GM18508 (cell line): ENCODE results near the gene THBS1.

Source experiments
- ATAC-seq: cut with Tn5 transposase; IDR thresholded peaks from one replicate; pipeline ENCODE4 v1.9.1; 2021; ENCODE audit warnings: moderate number of reproducible peaks; ENCODE audit not compliant: insufficient read depth, unreplicated experiment

Gene THBS1

DNA sequence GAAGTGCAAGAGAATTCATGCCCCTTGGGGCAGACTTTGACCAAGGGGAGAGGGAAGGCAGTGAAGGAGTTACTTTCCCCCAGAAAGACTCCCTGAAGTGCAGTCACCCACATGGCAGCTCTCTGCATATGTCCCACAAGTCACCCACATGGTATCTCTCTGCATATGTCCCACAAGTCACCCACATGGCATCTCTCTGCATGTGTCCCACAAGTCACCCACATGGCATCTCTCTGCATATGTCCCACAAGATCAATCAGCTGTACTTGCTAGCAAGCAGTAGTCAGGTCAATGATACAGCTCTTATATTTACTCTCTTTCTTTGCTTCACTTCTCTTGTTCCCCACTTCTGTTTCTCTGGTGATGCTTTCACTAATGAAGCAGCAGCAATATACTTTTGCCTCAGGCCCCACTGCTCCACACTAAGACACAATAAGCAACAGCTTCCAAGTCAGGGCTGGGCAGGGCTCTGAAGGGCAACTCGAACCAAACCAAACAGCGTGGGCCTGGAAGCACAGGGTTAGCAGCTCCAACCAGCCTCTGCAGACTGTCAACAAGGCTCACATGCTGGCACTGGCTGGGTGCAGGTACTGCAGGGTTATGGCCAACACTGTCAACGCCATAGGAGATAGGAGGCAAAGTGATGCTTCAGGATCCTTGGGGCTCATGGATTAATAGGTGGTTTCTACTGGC, 46.7 kb downstream of the THBS1 start:
- ATAC-seq = no peak

DNA sequence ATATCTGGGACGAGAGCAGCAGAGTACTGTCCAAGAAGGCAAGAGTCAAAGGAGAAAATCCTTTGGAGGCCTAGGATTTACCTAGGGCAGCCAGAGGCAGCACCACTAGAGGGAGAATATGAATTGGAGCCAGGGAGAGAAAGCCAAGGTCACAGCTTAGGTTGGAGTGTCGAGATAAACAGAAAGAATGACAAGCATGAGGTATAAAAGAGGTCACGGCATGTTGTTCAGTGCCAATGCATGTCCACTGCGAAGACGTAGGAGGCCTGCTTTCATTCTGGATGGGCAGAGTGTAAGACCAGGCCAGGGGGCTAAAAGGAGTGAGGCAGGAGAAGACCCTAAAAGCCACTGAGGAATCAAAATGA, 47.2 kb downstream of the THBS1 start:
- ATAC-seq = no peak

DNA sequence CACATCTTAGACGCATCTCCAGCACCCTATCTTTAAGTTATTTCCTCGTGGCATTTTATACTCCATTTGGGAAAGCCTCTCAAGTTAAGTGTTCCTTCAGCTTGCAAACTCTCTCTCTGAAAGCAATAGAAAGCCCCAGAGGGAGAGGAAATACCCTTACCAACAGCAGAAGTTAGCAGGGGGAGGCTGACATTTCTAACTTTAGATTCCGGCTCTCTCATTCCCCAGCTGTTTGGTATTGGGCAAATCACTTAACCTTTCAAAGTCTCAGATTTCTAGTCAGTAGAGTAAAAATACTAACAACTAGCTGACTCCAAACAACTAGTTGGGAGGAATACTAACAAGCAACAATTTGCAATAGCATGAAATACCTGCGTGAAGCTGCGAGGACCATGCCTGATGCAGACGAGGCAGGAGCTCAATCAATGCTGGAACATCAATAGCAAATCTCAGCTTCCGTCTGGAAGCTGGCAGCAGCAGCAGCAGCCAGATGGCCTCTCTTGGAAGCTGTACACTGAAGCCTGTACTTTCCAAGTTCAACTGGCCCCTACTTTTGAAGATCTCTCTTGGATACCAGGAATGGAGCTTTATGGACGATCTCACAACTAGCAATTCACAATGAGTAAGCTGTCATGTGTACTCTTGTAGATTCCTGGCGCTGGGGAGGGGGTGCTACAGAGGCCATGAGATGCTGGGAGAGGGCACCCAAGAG, 47.8 kb downstream of the THBS1 start:
- no peak for ATAC-seq

DNA sequence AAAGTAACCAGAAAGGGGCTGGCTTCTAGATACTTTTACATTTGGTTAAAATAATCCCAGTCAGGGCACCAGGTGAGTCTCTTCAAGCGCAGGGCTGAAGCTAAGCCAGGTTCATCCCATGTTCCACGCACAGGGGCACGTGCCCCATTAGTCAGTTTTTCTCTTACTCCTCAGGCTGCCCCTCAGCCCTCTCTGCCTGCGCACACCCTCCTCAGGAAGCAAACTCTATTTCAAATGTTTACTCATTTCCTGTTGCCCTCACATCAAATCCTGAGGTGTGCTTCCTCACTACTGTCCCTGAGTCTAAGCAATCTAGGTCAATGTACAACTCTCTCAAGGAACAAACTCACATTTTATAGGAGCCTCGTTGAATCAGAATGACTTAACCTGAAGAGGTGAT, 48.5 kb downstream of the THBS1 start:
- no peak for ATAC-seq

DNA sequence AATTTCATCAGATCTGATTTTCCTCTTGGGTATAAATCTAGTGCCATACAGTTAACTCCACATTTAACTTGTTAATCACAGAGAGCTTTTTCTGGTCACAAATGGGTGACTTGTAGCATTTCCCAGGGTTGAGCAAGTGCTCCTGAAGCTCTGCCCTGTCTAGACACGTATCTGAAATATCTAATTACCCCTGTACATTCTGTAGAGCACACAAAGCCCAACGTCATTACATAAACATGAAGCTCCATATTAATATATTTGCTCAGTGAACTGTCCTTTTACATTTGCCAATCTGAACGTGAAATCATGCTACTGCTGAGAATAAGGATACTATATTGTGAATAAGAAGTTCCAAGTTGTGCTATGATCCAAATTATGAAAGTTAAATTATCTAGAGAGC, 49.0 kb downstream of the THBS1 start:
- ATAC-seq = no peak

DNA sequence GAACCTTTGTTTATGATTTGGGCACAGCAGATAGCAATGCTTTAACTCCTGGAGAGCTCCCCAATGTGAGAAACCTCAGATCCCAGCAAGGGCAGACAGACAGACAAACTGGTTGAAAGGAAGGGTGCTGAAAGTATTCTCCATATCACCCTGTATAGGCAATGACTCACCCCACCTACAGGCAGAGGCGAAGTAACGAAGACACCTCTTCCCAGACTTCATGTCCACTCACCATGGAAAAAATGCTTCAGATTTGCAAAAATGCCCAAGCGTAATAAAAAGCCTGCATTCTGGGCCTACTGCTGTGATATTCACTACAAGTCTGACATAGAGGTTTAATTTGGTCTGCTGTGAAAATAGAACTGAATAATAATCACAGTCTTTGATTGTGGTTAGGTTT, 50.5 kb downstream of the THBS1 start:
- no peak for ATAC-seq

DNA sequence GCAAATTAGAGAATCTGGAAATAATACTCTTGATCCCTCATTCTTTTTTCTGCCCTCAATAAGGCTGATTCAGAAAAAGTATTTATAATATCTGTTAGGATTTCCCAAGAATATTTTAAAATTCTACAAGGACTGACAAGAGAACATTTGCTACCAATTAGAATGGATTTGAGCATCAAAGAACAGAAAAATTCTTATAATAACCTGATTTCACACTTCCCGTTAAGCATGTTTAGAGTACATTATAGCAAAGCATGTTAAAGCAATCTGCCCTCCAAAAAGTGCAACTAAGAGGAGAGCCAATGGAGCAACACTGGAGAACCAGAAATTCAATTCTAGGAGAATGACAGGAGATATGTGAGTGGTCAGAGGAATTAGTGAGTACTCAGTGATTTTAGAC, 57.2 kb downstream of the THBS1 start:
- ATAC-seq = no peak

DNA sequence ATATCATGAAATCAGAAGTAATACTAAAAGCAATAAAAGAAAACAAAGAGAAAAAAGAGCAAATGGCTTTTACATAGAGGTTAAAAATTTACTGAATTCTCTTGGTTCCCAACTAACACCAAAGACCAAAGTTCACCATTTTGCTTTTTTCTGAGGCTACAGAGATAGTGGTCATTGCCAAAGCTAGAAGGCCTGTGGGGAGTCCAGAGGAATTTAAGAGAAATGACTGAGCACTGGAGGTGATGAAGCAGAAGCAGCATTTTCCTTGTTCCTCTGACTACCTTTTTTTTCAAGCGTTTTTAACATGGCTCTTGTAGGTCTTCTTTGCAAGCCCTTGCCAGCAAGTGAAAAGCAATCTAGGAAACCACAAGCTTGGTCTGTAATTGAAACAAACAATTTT, 58.2 kb downstream of the THBS1 start:
- ATAC-seq = no peak

DNA sequence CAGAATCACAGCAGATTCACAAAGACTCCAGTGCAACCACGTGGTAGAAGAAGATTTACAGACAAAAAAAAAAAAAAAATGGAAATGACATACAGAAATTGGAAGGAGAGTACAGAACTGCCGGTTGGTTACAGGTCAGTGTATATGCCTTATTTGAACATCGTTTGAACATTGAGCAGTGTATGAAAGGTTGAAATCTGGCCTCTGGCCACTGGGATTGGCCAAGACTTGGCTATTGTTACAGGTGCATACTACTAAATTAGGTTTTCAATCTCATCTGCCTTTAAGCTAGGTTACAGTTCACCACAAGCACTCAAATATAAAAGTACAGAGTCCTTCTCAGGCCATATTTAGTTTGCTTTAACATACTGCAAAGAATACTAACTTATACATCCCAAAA, 59.8 kb downstream of the THBS1 start:
- no peak for ATAC-seq

DNA sequence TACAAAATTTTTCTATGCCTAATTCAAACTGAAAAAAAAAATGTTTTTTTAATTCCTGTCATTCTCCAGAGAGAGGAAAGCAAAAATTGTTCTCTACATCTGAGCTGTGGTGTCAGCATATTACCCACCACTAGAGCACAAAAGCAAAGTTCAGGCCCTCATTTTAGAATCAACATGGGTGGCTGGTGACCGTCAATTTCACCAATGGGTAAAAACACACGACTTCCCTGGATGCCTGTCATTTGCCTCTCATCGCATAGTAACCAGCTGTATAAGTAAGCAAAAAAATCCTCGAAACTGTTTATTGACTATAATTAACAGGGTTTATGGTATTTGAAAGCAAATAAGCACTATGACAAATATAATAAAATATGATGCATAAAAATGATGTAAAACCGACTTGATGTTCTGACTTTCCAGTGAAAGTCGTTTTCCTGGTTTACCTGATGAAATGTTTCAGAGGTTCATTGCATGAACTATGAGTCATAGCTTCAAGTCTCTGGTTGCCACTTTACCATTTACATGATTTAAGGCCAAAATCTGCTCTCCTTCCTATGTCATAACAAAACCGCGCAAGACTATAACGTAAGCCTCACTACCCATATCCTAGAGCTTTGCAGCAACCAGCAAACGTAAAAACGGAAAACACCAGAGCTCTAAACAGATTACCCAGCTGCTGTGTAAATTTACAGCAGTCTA, 60.5 kb downstream of the THBS1 start:
- ATAC-seq = no peak

DNA sequence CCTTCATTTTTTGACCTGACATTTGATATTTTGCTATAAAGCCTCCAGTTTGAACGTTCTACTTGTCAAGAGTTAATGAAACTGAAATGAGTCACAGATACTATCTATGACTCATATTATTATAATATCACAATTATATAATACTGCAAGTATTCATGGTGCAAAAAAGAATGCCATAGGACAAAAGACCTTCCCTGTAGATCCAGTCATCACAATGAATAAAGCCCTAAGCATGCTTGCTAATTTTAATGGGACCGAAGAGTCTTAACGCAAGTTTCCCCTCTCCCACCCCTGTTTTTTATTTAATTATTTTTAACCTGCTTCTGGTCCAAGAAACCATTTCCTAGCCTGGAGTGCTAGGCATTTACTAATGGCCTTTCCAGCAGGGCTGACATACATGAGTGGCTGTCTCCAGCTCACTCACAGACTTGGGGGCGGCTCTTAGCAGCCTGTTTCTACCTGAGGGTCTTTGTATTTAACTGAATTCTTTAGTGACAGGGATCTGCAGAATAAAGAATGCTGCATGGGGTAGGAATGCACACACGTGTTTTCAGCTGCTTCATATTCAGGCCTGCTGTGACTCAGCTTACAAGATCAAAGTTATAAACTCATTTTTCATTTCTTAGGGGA, 61.2 kb downstream of the THBS1 start:
- no peak for ATAC-seq

DNA sequence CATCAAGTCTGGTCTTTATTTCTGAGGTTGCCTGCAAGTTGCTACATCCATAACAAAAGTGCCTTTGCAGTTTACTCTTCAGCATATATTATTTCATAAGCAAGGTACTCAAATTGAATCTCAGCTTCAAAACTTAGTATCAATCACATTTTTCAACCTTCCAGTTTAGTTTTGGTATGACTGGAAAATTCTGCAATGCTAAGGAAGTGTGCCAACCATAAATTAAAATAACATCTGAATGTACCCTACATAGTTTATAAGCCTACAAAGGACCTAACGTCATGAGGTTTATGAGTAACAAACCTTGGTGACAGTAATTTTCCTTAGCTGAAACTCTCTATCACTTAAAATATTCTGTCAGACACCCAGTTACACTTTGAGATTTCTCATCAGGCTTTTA, 62.8 kb downstream of the THBS1 start:
- no peak for ATAC-seq

DNA sequence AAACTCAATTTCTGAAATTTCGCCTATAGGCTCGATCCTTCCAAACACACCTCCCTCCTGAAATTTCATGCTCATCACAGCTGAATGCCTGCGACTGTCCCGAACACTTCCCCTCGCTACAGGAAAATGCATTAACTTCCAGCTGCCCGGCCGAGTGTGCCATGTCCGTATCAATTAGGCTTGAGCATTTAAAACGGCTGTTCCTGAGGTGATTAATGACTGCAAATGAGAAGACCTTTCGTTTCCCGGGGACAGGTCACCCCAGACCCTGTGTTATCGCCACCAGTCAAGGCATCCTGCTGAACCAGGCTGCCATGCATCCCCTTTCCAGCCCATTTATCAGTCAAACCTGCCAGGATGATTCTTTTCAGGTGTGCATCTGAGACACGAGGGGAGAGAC, 63.3 kb downstream of the THBS1 start:
- ATAC-seq = no peak

DNA sequence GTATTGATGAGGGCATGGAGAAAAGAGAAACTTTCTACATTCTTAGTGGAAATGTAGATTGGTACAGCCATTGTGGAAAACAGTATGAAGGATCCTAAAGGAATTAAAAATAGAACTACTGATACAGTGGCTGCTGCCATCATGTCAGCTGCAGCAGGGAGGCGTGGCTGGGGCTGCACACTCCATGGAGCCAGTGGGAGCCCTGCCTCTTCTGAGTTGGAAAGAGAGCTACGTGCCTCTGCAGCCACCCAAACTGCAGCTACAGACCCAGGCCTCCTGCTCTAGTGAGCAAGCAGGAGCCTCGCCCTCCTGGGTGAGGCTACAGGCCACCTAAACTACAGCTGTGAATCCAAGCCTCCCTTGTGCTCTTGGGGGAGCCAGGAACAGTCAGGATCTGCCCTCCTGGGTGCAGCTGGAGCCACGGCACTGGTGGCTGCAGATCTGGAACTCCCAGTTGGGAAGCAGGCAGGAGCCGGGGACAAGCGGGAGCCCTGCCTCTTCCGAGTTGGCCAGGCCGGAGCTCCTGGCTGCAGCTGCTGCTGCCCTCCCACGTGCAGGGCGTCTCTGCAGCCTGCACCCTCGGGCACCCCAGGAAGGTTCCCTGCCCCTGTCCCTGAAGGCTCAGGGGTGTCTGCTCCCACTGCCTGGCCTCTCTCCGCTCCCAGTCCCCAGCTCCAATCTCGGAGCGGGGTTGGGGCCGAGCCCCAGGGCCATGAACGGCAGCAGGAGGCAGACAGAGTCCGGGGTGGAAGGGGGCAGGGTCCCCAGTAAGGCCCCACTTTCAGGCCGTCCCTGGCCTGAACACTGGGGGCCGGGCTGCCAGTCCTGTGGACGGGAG, 64.5 kb downstream of the THBS1 start:
- ATAC-seq = no peak

DNA sequence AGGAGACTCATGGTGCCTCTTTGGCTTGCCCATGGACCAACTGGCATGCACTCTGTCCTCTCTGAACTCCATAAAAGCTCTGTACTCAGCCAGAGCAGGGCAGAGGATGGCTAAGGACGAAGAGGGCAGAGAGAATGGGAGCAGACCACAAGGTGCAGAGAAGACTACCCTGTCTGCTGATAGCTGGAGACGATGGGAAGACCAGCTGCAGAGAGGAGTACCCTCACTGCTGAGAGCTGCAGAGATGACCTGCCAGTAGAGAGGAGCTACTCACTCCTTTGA, 65.0 kb downstream of the THBS1 start:
- ATAC-seq = no peak

DNA sequence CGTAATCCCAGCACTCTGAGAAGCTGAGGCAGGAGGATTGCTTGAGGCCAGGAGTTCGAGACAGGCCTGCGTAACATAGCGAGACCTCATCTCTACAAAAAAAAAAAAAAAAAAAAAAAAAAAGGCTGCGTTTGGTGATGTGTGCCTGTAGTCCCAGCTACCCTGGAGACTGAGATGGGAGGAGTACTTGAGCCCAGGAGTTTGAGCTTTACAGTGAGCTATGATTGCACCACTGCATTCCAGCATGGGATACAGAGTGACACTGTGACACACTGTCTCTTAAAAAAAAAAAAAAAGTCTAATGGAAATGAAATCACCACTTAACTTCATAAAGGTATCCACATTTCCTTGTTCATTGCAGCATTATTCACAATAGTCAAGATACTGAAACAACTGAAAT, 65.5 kb downstream of the THBS1 start:
- no peak for ATAC-seq
